Epithelial cell of esophagus (primary cell): Measurements from ENCODE around the gene FOXD3.

ENCODE experiments used
- DNase-seq: peaks from one replicate; pipeline ENCODE4 v3.0.0; 2010; ENCODE audit warnings: low read depth
- H3K4me3 ChIP-seq: 2 replicates; pipeline ENCODE4 v1.5.1; 2011; ENCODE audit warnings: mild to moderate bottlenecking, low read length, control low read depth
- TF ChIP-seq, protein P1 (sequence below): IDR thresholded peaks from 2 replicates; pipeline ENCODE4 v1.5.1; 2011; ENCODE audit warnings: low read depth, mild to moderate bottlenecking, low read length, control low read depth, inconsistent platforms; ENCODE audit not compliant: insufficient read depth; ENCODE audit errors: missing control alignments

Gene FOXD3

DNA sequence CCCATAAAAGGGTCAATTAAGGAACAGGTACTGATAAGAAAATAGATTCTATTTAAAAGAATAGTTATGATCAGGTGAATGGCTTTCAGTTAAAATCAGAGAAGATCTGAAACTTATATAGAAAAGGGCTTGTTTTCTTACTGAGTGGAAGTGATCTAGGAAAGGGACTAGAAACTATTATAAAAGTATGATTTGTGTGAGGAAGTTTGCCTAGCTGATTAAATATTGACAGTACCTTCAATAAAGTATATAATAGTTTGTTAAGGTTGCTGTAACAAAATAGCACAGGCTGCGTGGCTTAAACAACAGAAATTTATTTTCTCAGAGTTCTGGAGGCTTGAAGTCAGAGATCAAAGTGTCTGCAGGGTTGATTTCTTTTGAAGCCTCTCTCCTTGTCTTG, 39.7 kb downstream of the FOXD3 start:
- no peak overlapping the region for H3K4me3 ChIP-seq
- DNase-seq: no peak
- TF ChIP-seq, protein P1, sequence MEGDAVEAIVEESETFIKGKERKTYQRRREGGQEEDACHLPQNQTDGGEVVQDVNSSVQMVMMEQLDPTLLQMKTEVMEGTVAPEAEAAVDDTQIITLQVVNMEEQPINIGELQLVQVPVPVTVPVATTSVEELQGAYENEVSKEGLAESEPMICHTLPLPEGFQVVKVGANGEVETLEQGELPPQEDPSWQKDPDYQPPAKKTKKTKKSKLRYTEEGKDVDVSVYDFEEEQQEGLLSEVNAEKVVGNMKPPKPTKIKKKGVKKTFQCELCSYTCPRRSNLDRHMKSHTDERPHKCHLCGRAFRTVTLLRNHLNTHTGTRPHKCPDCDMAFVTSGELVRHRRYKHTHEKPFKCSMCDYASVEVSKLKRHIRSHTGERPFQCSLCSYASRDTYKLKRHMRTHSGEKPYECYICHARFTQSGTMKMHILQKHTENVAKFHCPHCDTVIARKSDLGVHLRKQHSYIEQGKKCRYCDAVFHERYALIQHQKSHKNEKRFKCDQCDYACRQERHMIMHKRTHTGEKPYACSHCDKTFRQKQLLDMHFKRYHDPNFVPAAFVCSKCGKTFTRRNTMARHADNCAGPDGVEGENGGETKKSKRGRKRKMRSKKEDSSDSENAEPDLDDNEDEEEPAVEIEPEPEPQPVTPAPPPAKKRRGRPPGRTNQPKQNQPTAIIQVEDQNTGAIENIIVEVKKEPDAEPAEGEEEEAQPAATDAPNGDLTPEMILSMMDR: no peak

DNA sequence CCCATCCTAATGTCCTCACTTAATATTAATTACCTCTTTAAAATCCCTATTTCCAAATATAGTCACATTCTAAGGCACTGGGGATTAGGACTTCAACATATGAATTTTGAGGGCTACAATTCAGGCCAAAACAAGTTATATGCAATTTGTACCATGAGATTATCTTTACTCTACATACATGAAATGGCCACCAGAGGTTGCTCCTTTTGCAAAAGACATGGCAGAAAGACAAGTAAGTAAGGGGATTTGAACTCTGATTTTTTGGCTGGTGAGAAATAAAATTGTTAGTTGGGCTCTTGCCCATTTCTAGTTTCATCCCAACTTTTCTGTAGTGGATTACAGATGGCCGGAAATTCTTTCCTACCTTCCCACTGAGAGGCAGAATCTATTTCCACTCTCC, 40.2 kb downstream of the FOXD3 start:
- TF ChIP-seq, protein P1: no peak
- DNase-seq: no peak

DNA sequence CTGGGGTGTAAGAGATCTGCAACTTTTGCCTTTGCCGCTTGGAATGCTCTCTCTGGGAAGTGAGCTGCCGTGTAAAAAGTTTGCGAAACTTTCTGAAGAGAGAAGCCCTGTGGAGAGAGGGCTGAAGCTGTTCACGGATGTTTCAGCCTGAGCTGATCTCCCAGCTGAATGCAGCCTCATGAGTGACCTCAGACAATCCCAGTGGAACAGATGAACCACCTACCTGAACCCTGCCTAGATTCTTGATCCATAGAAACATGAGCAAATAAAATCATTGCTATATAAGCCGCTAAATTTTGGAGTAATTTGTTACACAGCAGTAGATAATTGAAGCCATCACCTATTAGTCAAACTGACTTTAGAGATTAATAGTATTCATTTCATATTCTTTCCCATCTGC, 40.6 kb downstream of the FOXD3 start:
- H3K4me3 ChIP-seq: no peak overlapping the region
- DNase-seq: no peak
- TF ChIP-seq, protein P1: no peak

More for the DNA sequence above, 40.2 kb downstream of the FOXD3 start:
- no peak overlapping the region for H3K4me3 ChIP-seq

DNA sequence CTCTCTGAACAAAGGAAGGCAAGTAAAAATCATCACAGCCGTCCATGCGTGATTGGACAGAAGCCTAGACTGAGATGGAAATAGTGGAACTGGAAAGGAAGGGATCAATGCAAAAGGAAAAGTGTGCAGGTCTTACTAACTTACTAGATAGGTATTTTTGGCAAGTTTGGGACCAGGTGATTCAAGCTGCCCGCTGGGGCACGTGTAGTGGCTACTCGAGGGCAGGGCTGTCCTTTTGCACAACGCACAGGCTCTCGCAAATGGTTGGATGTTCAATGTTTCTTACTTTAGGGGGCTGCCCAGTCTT, 44.5 kb downstream of the FOXD3 start:
- TF ChIP-seq, protein P1: no peak
- DNase-seq: no peak
- peak overlapping the region; percentile 57 for H3K4me3 ChIP-seq

DNA sequence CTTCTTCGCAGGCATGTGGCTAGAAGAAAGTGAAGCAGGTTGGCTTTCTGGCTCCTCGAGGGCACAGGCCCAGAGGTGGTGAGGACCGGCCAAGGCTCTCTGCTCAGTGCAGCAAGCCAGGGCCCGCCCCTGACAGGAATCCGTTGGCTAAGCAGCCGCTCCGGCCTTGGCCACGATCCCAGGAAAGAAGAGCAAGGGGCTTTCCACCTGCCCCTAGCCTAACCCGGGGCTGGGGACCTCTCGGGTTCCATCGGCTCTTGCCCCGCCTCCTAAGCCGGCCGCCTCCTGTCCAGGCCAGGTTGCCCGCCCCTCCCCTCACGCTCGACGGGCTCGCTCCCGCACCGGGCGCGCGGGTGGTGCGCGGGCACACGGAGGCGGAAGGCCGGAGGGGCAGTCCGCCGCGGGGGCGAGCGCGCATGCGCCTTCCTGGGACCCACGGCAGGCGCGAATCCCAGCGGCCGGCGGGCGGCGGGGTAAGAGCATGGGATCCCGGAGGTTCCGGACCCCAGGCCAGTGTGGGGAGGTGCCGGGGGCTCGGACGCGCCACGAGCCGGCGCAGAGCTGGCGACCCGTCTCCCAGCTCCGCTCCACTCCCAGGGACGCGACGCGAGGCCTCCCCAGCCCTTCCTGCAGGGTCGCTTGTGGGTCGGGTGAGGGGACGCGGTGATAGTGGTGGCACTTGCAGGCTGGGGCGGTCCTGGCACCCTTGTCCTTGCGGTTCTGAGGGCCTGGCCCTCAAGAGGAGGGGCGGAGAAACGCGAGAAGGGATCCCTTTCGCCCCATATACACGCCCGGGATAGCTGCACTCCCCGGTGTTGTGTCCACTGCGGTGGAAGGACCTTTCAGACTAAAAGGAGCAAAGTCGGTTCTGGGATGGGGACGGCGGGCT, 45.1 kb downstream of the FOXD3 start, which contains the start of gene ALG6:
ALG6 (plus strand) TSS at position 413 of the 889 bp plus-strand sequence. CDS start 3,351 bp downstream, outside the sequence.
- peak within 1 kb of the TSS; percentile 93 for H3K4me3 ChIP-seq
- TF ChIP-seq, protein P1: no peak
- DNase-seq: peak; percentile 93

DNA sequence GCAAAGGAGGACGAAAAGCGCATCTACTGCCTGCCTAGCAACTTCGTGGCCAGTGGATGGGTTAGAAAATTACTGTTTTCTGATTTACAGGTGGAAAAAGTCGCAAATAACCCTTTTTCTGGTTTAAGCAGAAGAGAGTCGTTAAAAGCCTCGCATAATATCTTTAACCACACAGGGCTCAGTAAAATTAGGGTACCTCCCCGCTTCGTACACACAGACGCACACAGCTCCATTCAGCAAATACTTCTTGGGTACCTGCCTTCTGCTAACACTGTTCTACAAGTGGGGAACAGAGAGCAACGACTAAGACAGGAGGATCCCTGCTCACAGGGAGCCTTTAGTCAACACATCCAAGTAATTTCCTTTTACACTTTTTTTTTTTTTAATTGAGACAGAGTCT, 45.8 kb downstream of the FOXD3 start:
- TF ChIP-seq, protein P1: no peak
- DNase-seq: peak; percentile 17
- H3K4me3 ChIP-seq: peak overlapping the region; percentile 93
